Measurements from ENCODE around the gene NREP. TPM values are rescaled to one million over a fixed set of nuclear protein-coding genes. Genes with fewer than 3 reads are reported as not detected.

The NREP gene
- total and polyA plus RNA-seq, 2 experiments from 2014 or later, result 260 to 300 TPM

DNA sequence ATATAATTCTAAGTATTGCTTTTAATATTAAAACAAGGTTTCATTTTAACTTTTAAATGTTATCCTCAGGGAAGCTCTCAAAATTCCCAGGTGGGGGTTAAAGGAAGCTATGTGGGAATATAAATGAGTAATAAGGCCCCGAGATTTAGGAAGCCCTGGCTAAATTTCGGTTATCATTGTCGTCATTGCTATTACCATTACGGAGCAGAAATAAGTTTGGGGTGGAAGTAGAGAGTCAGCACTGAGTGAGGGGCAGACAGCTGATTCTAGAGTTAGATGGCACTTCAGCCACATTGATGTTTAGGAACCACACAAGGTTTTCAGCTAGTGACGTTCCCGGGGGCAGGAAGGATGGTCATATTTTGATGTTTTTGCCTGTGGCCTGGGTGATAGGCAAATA, 74.9 kb downstream of the NREP start:
- Histone ChIP-seq H3K9me2 (ENCODE audit: insufficient read depth) (0 out of 2 replicates have a peak, but pooled peaks cover 4% of the 10 kb centered on the region), H3K27ac (ENCODE audit: low read depth) (no peak overlapping the region)

DNA sequence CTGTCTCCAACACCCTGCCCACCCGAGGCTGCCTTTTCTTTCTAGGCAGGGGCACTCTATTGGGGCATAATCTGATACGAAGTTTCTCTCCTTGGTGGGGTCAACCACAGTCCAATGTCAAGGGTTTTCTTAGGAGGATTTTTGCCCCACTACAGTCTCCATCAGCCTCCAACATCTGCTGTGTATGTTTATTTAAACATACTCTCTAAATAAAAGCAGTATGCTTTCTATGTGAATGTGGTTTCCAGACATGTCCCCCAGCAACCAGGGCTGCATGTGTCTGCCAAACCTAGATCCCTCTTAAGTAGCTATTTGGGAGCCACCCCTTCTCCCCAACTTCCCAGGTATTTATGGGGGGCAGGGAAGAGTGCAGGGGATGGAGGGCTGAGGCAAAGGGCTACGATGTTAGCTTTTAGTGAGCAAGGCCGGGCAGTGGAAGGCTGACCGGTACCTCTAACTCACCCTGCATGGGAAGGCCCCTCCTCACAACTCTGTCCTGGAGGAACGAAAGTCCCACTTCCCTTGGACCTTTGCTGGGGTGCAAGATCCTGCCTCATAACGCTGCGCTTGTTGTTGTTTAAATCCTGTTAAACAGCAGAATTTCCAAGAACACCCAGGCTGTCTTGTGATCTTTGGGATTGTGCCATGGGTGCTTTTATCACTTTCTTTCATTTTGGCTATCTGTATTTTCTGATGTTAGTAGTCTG, 75.4 kb downstream of the NREP start:
- no peak overlapping the region for H3K4me3 Mint-ChIP-seq
- Histone ChIP-seq H2AFZ (peak overlapping the region; percentile 67), H3K27me3 (ENCODE audit: insufficient read depth) (no peaks in the 10 kb centered on the region), H3K27ac (ENCODE audit: low read depth) (no peak overlapping the region), H3K4me2 (no peak overlapping the region), H3F3A (replicated peaks; ENCODE audit: low read depth) (no peaks in the 10 kb centered on the region), H3K79me2 (replicated peaks; ENCODE audit: insufficient read depth) (no peaks in the 10 kb centered on the region), H4K20me1 (replicated peaks; ENCODE audit: insufficient read depth) (no peaks in the 10 kb centered on the region), H3K4me1 (ENCODE audit: insufficient read depth) (no peaks in the 10 kb centered on the region; the same call in 1 of the 2 replicates), H3K9me2 (ENCODE audit: insufficient read depth) (peaks cover 8% of the 10 kb centered on the region; the same call in 1 of the 2 replicates), H3K4me3 (no peak overlapping the region), H3K36me3 (ENCODE audit: insufficient read depth) (no peaks in the 10 kb centered on the region)
- no peak overlapping the region for H3K27ac Mint-ChIP-seq
- no peaks in the 10 kb centered on the region for H3K9me3 Mint-ChIP-seq
- H3K4me1 Mint-ChIP-seq, result peaks cover 14% of the 10 kb centered on the region
- H3K27me3 Mint-ChIP-seq (ENCODE audit: insufficient read depth, low read depth, poor library complexity), result no peaks in the 10 kb centered on the region
- no peak for ATAC-seq
- no peaks in the 10 kb centered on the region for H3K36me3 Mint-ChIP-seq (ENCODE audit: low read depth)
- DNase-seq (ENCODE audit: low spot score), result no peak
- TF ChIP-seq, protein P1, sequence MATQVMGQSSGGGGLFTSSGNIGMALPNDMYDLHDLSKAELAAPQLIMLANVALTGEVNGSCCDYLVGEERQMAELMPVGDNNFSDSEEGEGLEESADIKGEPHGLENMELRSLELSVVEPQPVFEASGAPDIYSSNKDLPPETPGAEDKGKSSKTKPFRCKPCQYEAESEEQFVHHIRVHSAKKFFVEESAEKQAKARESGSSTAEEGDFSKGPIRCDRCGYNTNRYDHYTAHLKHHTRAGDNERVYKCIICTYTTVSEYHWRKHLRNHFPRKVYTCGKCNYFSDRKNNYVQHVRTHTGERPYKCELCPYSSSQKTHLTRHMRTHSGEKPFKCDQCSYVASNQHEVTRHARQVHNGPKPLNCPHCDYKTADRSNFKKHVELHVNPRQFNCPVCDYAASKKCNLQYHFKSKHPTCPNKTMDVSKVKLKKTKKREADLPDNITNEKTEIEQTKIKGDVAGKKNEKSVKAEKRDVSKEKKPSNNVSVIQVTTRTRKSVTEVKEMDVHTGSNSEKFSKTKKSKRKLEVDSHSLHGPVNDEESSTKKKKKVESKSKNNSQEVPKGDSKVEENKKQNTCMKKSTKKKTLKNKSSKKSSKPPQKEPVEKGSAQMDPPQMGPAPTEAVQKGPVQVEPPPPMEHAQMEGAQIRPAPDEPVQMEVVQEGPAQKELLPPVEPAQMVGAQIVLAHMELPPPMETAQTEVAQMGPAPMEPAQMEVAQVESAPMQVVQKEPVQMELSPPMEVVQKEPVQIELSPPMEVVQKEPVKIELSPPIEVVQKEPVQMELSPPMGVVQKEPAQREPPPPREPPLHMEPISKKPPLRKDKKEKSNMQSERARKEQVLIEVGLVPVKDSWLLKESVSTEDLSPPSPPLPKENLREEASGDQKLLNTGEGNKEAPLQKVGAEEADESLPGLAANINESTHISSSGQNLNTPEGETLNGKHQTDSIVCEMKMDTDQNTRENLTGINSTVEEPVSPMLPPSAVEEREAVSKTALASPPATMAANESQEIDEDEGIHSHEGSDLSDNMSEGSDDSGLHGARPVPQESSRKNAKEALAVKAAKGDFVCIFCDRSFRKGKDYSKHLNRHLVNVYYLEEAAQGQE (IDR thresholded peaks at IDR 0.05; ENCODE audit: unreplicated experiment), result no peak
- TF ChIP-seq JUNB (IDR thresholded peaks at IDR 0.05; ENCODE audit: unreplicated experiment) (no peak), EZH2phosphoT487 (IDR thresholded peaks at IDR 0.05; ENCODE audit: unreplicated experiment) (no peak), CREB1 (CRISPR knock-in tag; IDR thresholded peaks at IDR 0.05; ENCODE audit: low read depth) (no peak)
- TF ChIP-seq, protein P2, sequence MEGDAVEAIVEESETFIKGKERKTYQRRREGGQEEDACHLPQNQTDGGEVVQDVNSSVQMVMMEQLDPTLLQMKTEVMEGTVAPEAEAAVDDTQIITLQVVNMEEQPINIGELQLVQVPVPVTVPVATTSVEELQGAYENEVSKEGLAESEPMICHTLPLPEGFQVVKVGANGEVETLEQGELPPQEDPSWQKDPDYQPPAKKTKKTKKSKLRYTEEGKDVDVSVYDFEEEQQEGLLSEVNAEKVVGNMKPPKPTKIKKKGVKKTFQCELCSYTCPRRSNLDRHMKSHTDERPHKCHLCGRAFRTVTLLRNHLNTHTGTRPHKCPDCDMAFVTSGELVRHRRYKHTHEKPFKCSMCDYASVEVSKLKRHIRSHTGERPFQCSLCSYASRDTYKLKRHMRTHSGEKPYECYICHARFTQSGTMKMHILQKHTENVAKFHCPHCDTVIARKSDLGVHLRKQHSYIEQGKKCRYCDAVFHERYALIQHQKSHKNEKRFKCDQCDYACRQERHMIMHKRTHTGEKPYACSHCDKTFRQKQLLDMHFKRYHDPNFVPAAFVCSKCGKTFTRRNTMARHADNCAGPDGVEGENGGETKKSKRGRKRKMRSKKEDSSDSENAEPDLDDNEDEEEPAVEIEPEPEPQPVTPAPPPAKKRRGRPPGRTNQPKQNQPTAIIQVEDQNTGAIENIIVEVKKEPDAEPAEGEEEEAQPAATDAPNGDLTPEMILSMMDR (conservative IDR thresholded peaks at IDR 0.05; ENCODE audit: low read depth in 2 of 2), result no peak

More for the DNA sequence above, 74.9 kb downstream of the NREP start:
- H3K4me1 ChIP-seq (ENCODE audit: insufficient read depth), result no peaks in the 10 kb centered on the region; the same call in 1 of the 2 replicates
- Mint-ChIP-seq H3K4me1 (peaks cover 14% of the 10 kb centered on the region), H3K4me3 (no peak overlapping the region), H3K36me3 (ENCODE audit: low read depth) (no peaks in the 10 kb centered on the region), H3K27me3 (ENCODE audit: insufficient read depth, low read depth, poor library complexity) (no peaks in the 10 kb centered on the region), H3K27ac (peak overlapping the region; percentile 79), H3K9me3 (no peaks in the 10 kb centered on the region)
- H3K4me2 ChIP-seq, result no peak overlapping the region
- ATAC-seq, result no peak
- no peaks in the 10 kb centered on the region for H3K36me3 ChIP-seq (ENCODE audit: insufficient read depth)
- H3K4me3 ChIP-seq, result no peak overlapping the region
- no peaks in the 10 kb centered on the region for H3F3A ChIP-seq (replicated peaks; ENCODE audit: low read depth)
- DNase-seq (ENCODE audit: low spot score), result no peak
- no peaks in the 10 kb centered on the region for H3K27me3 ChIP-seq (ENCODE audit: insufficient read depth)
- no peaks in the 10 kb centered on the region for H4K20me1 ChIP-seq (replicated peaks; ENCODE audit: insufficient read depth)
- TF ChIP-seq, protein P1 (IDR thresholded peaks at IDR 0.05; ENCODE audit: unreplicated experiment), result no peak
- TF ChIP-seq STAT1 (IDR thresholded peaks at IDR 0.05; ENCODE audit: unreplicated experiment), result no peak
- TF ChIP-seq ZNF331 (CRISPR knock-in tag; IDR thresholded peaks at IDR 0.05; ENCODE audit: low read depth), result no peak
- TF ChIP-seq, protein P2 (conservative IDR thresholded peaks at IDR 0.05; ENCODE audit: low read depth in 2 of 2), result no peak; a peak in 1 of 4 replicates
- TF ChIP-seq JUNB (IDR thresholded peaks at IDR 0.05; ENCODE audit: unreplicated experiment), result no peak
- peak overlapping the region; percentile 67; the same call in 1 of the 2 replicates for H2AFZ ChIP-seq
- H3K79me2 ChIP-seq (replicated peaks; ENCODE audit: insufficient read depth), result no peaks in the 10 kb centered on the region

Data from GM23338 (cell line).